Cardiac fibroblast (primary cell): ENCODE data around the gene MMP25.
"Not testable (repeated sequence)": the region's sequence is repeated elsewhere in the genome, so short reads cannot be mapped to it uniquely, and the experiment has no call there.

Experiments
- DNase-seq, 2 donors: peaks; one replicate each; pipeline versions ENCODE4 v3.0.0 to v3.0.0-alpha.2; 2010; ENCODE audit warnings: low read depth in 2 of 2
- H3K4me3 ChIP-seq, 2 donors: replicated peaks in 1 of 2; 1 replicate in 1 of 2; 2 replicates in 1 of 2; pipeline ENCODE4 v1.5.1; 2011; ENCODE audit warnings: low read depth in 2 of 2, low read length in 2 of 2, mild to moderate bottlenecking in 2 of 2, moderate library complexity in 1 of 2
- TF ChIP-seq, protein P1 (sequence below): IDR thresholded peaks from one replicate; pipeline ENCODE4 v1.5.1; 2011; ENCODE audit warnings: low read depth, mild to moderate bottlenecking, low read length, inconsistent platforms

MMP25 gene

DNA sequence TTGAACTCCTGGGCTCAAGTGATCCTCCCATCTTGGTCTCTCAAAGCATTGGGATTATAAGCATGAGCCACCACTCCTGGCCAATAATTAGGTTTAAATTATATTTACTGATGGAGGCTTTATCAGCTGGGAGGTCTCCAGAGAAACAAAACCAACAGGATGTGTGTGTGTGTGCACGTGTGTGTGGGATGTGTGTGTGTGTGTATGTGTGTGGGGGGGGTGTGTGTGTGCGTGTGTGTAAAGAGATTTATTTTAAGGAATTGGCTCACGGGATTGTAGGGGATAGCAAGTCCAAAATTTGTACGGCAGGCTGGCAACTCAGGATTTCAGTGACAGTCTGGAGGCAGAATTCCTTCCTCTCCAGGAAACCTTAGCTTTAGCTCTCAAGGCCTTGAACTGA is 4.6 kb downstream of the MMP25 start:
- DNase-seq: no peak
- H3K4me3 ChIP-seq: no peak overlapping the region
- TF ChIP-seq, protein P1, sequence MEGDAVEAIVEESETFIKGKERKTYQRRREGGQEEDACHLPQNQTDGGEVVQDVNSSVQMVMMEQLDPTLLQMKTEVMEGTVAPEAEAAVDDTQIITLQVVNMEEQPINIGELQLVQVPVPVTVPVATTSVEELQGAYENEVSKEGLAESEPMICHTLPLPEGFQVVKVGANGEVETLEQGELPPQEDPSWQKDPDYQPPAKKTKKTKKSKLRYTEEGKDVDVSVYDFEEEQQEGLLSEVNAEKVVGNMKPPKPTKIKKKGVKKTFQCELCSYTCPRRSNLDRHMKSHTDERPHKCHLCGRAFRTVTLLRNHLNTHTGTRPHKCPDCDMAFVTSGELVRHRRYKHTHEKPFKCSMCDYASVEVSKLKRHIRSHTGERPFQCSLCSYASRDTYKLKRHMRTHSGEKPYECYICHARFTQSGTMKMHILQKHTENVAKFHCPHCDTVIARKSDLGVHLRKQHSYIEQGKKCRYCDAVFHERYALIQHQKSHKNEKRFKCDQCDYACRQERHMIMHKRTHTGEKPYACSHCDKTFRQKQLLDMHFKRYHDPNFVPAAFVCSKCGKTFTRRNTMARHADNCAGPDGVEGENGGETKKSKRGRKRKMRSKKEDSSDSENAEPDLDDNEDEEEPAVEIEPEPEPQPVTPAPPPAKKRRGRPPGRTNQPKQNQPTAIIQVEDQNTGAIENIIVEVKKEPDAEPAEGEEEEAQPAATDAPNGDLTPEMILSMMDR: no peak

- DNase-seq: no peak
These were observed 5.1 kb downstream of the MMP25 start for GRCh38 chr16:3051494-3051893.

DNA sequence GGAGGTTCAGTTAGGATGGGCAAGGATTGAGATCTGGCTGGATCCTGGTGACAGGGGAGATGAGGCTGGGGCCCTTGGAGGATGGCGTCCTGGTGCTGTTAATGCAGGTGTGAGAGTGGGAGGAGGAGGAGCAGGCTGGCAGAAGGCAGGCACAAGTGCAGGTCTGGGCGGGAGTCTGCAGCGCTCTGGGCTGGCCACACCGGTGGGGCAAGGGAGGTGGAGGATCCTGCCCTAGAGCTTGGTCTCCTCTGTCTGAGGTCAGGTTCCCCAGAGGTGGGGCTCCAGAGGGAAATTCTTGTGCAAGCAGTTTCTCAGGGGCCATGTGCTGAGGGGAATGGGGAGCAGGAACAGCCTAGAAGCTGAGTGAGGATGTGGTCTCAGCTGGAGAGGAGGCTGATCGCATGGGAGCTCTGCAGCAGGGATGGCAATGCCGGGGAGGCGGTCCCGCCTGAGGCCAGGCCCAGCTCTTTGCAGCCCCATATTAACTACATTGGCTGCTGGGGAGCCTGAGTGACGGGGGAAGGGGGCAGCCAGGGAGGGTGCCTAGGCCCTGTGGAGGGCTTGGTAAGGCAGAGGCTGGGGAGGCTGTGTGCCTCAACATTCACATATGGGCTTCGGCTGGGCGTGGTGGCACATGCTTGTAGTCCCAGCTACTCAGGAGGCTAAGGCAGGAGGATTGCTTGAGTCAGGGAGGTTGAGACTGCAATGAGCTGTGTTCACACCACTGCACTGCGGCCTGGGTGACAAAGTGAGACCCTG is 6.4 kb downstream of the MMP25 start:
- DNase-seq, H3K4me3 ChIP-seq: not testable (repeated sequence)

More at GRCh38 chr16:3051494-3051893, 5.1 kb downstream of the MMP25 start:
- no peak overlapping the region for H3K4me3 ChIP-seq
- TF ChIP-seq, protein P1: no peak

DNA sequence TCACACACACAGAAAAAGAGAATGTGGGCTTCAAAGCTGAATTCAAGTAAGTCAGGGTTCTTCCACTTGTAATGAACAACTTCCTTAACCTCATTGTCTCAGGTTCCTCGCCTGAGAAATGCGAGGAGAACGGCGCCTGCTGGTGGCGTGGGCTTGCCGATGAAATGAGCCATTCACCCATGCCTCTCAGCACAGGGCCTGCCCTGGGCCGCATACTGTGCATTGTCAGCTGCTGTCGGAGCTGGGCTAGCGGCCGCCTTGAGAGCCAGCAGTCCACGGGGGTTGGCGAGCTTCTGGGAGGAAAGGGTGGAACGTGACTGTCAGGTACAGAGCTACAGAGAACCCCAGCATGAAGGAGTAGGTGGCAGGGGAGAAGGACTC is 7.0 kb downstream of the MMP25 start:
- DNase-seq, H3K4me3 ChIP-seq: not testable (repeated sequence)

GRCh38 chr16:3054965-3055733 is 8.8 kb downstream of the MMP25 start:
- H3K4me3 ChIP-seq: no peak overlapping the region
- TF ChIP-seq, protein P1: no peak

DNA sequence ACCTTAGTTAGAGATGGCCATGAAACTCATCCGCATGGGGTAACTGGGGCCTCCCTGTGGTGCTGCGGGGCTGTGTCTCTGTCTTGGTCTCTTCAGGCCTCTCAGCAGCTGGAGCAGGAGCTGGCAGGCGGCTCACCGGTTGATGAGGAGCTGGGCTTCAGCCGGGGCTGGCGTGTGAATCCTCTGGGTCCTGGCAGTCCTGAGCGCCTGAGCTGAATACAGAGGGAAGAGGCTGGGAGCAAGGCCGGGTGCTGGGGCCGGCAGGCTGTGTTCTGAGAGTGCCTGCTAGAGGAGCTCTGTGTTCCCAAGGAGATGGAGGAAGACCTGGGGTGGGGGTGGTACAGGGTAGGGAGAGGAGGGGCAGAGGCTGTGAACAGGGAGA is 9.4 kb downstream of the MMP25 start:
- not testable (repeated sequence) for DNase-seq, H3K4me3 ChIP-seq

More at GRCh38 chr16:3054965-3055733, 8.8 kb downstream of the MMP25 start:
- no peak for DNase-seq

DNA sequence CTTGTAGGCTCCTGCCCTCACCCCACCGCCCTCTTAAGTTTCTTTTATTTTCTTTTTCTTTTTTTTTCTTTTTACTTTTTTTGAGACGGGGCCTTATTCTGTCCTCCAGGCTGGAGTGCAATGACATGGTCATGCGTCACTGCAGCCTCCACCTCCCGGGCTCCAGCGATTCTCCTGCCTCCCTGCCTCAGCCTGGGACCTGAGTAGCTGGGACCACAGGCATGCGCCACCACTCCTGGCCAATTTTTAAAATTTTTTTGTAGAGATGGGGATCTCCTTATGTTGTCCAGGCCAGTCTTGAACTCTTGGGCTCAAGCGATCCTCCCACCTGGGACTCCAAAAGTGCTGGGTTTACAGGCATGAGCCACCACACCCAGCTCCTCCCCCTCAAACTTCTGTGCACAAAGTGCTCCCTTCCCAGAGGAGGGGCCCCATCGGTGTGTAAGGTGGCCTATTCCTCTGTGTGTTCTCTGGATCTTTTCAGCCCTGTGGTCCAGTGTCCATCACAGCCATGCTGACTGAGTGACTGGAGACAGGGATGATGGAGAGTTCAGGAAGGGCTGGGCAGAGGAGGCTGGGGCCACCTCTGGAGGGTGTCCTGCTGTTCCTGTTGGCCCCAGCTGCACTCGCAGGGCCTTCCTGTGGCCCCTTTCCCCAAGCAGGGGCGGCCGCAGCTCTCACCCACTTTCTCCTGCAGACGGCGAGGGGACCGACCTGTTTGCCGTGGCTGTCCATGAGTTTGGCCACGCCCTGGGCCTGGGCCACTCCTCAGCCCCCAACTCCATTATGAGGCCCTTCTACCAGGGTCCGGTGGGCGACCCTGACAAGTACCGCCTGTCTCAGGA is 10.2 kb downstream of the MMP25 start:
- no peak for DNase-seq

More for the DNA sequence above, 10.2 kb downstream of the MMP25 start:
- TF ChIP-seq, protein P1: no peak
- no peak overlapping the region for H3K4me3 ChIP-seq
